Hepatocyte (in vitro differentiated cells): Measurements from ENCODE around the gene ALDH1B1. TPM values are rescaled to one million over a fixed set of nuclear protein-coding genes. Genes with fewer than 3 reads are reported as not detected.
A peak's percentile ranks its signal among the peaks of the same experiment; 100 is the strongest.

ENCODE experiments used
- DNase-seq: peaks from one replicate; pipeline ENCODE4 v3.0.0-alpha.2; 2016; ENCODE audit warnings: low spot score
- H2AFZ ChIP-seq: fragments of 200-600 bp; sonication (generic); 2 replicates; pipeline ENCODE4 v1.6.0; 2016; ENCODE audit warnings: antibody characterized with exemption, mild to moderate bottlenecking
- H3K27ac ChIP-seq: fragments of 200-600 bp; sonication (generic); 2 replicates; pipeline ENCODE4 v1.5.1; 2016; ENCODE audit warnings: mild to moderate bottlenecking
- H3K27me3 ChIP-seq: fragments of 200-600 bp; sonication (generic); 2 replicates; pipeline ENCODE4 v1.6.1; 2016
- H3K36me3 ChIP-seq: fragments of 200-600 bp; sonication (generic); replicated peaks from 2 replicates; pipeline ENCODE4 v1.5.1; 2016; ENCODE audit warnings: low read depth; ENCODE audit not compliant: insufficient read depth
- H3K4me1 ChIP-seq: fragments of 200-600 bp; sonication (generic); 2 replicates; pipeline ENCODE4 v1.5.1; 2016; ENCODE audit warnings: mild to moderate bottlenecking, moderate library complexity; ENCODE audit not compliant: insufficient read depth
- H3K4me2 ChIP-seq: fragments of 200-600 bp; sonication (generic); 2 replicates; pipeline ENCODE4 v1.6.0; 2016
- H3K4me3 ChIP-seq: fragments of 200-600 bp; sonication (generic); 2 replicates; pipeline ENCODE4 v1.5.1; 2016; ENCODE audit warnings: mild to moderate bottlenecking
- H3K79me2 ChIP-seq: fragments of 200-600 bp; sonication (generic); 2 replicates; pipeline ENCODE4 v1.6.0; 2017; ENCODE audit warnings: mild to moderate bottlenecking
- H3K9me2 ChIP-seq: fragments of 200-600 bp; sonication (generic); replicated peaks from 2 replicates; pipeline ENCODE4 v1.6.0; 2017; ENCODE audit warnings: mild to moderate bottlenecking; ENCODE audit not compliant: insufficient read depth
- H3K9me3 ChIP-seq: fragments of 200-600 bp; sonication (generic); 2 replicates; pipeline ENCODE4 v1.5.1; 2016; ENCODE audit warnings: low read depth, mild to moderate bottlenecking
- H4K20me1 ChIP-seq: fragments of 200-600 bp; sonication (generic); 2 replicates; pipeline ENCODE4 v1.6.0; 2016; ENCODE audit warnings: mild to moderate bottlenecking; ENCODE audit not compliant: insufficient read depth, poor library complexity, severe bottlenecking
- EZH2 ChIP-seq: fragments of 200-600 bp; sonication (generic); IDR thresholded peaks from 2 replicates; pipeline ENCODE4 v1.6.1; 2016; ENCODE audit warnings: antibody characterized with exemption, mild to moderate bottlenecking, borderline replicate concordance
- EZH2phosphoT487 ChIP-seq: fragments of 200-600 bp; sonication (generic); IDR thresholded peaks from one replicate; pipeline ENCODE4 v1.6.1; 2018; ENCODE audit warnings: antibody characterized with exemption, mild to moderate bottlenecking, low read depth, moderate library complexity; ENCODE audit not compliant: unreplicated experiment, severe bottlenecking
- WGBS: methylation state at CpG from one replicate; pipeline ENCODE4 v1.1.6; 2016; ENCODE audit warnings: low lambda C conversion rate; ENCODE audit errors: missing lambda C conversion rate; 5-methylcytosine and 5-hydroxymethylcytosine counted together
- polyA plus RNA-seq: library from polyadenylated mRNA; unstranded; fragments of >200 nt; fragmentation: Nextera tagmentation; extraction: Ambion mirVana; gene quantifications from 2 replicates; pipeline ENCODE4 v1.2.1, GENCODE V29; 2016
- total RNA-seq: library from RNA; depleted of rRNA; stranded (reverse); fragments of >200 nt; gene quantifications from 2 replicates; pipeline ENCODE4 v1.2.3, GENCODE V29; 2014
- TF ChIP-seq, protein P1 (sequence below): fragments of 200-600 bp; sonication (generic); IDR thresholded peaks from 2 replicates; pipeline ENCODE4 v1.5.1; 2016; ENCODE audit warnings: antibody characterized with exemption, mild to moderate bottlenecking; ENCODE audit not compliant: poor library complexity

ALDH1B1 gene
- total and polyA plus RNA-seq, 2 experiments from 2014 or later, result 30.9 to 45.8 TPM

DNA sequence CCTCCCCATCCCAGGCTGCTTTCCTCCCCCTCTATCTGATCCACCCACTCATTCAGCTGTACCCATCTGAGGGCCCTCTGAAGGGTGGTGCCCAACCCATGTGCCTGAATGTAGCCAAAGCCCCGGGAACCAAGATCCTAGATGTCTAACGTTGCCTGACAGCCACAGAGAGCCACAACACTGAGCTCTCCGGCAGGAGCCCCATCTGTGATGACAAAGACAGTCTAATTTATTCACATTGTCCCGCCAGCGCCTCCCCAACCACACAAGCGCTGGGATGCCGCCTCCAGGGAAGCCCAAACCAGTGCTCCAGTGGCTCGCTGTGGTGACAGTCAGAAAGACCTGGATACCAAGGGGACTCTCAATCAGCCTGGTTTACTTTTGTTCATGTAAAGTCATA lies 23.4 kb downstream of the ALDH1B1 start:
- Histone ChIP-seq H3K36me3 (no peaks in the 10 kb centered on the region), H3K27ac (no peak overlapping the region), H3K4me2 (no peak overlapping the region), H3K9me2 (no peaks in the 10 kb centered on the region), H2AFZ (no peak overlapping the region), H4K20me1 (no peaks in the 10 kb centered on the region), H3K79me2 (no peaks in the 10 kb centered on the region), H3K4me1 (no peaks in the 10 kb centered on the region), H3K9me3 (no peaks in the 10 kb centered on the region), H3K4me3 (no peak overlapping the region), H3K27me3 (peaks cover 17% of the 10 kb centered on the region)
- no peak for TF ChIP-seq EZH2
- TF ChIP-seq, protein P1, sequence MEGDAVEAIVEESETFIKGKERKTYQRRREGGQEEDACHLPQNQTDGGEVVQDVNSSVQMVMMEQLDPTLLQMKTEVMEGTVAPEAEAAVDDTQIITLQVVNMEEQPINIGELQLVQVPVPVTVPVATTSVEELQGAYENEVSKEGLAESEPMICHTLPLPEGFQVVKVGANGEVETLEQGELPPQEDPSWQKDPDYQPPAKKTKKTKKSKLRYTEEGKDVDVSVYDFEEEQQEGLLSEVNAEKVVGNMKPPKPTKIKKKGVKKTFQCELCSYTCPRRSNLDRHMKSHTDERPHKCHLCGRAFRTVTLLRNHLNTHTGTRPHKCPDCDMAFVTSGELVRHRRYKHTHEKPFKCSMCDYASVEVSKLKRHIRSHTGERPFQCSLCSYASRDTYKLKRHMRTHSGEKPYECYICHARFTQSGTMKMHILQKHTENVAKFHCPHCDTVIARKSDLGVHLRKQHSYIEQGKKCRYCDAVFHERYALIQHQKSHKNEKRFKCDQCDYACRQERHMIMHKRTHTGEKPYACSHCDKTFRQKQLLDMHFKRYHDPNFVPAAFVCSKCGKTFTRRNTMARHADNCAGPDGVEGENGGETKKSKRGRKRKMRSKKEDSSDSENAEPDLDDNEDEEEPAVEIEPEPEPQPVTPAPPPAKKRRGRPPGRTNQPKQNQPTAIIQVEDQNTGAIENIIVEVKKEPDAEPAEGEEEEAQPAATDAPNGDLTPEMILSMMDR, result no peak
- no peak for TF ChIP-seq EZH2phosphoT487
- 84% methylated on average over 8 of the region's 8 CpGs for WGBS
- no peak for DNase-seq

DNA sequence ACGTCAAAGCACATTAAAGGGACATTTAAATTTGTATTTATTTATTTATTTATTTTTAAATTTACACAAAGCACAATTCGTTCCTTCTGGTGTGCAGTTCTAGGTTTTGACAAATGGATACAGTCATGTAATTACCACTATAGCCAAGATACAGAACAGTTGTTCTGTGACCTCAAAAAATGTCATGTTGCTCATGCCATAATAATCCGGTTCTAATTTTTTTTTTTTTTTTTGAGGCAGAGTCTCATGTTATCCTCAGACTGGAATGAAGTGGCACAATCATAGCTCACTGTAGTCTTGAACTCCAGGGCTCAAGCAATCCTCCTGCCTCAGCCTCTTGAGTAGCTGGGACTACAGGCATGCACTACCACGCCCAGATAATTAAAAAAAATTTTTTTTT lies 24.0 kb downstream of the ALDH1B1 start:
- H4K20me1 ChIP-seq, result no peaks in the 10 kb centered on the region
- H3K9me3 ChIP-seq, result no peaks in the 10 kb centered on the region
- no peak overlapping the region for H3K27ac ChIP-seq
- no peaks in the 10 kb centered on the region for H3K4me1 ChIP-seq
- H3K36me3 ChIP-seq, result no peaks in the 10 kb centered on the region
- no peak overlapping the region for H3K4me3 ChIP-seq
- no peak overlapping the region for H3K4me2 ChIP-seq
- WGBS, result 77% methylated on average over 4 of the region's 4 CpGs
- TF ChIP-seq EZH2phosphoT487, result no peak
- TF ChIP-seq, protein P1, result no peak
- TF ChIP-seq EZH2, result no peak
- H3K27me3 ChIP-seq, result peaks cover 15% of the 10 kb centered on the region
- H2AFZ ChIP-seq, result no peak overlapping the region
- no peaks in the 10 kb centered on the region for H3K79me2 ChIP-seq
- no peaks in the 10 kb centered on the region for H3K9me2 ChIP-seq
- no peak for DNase-seq

DNA sequence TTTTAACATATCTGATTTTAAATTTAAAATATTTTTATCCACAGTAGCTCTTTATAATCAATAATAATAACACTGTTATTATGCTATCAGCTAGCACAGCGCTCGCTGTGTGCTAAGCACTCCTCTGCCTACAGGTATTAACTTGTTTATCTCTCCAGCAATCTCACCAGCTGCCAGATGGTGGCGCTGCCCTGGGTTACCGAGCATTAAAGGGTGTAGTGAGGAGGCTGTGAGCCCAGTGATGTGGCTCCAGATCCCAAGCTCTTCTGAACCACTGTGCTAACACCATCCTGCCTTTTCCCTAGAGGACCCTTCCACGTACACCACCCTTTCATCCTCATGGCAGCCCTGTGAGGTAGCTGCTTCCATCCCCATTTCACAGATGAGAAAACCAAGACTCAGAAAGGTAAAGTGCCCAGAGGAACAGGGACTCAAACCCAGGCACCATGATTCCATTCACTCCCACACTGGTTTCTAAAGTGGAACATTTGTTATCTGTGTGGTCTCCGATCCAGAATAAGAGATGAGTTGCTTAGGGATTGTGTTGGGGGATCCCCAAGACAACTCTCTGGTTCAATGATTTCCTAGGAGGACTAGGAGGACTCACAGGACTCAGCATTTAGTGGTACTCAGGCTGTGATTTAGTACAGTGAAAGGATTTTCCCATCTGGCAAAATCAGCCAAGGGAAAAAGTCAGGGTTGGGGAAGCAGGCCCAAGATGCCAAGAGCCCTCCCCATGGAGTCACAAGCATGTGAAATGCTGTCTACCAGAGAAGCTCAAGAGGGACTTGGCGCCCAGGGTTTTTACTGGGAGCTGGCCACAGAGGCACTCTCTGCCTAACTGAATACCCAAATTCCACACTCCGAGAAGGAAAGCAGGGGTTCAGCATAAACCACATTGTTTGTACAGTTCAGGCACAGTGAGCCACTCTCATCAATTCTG lies 24.8 kb downstream of the ALDH1B1 start:
- no peak overlapping the region for H3K4me2 ChIP-seq
- H3K27ac ChIP-seq, result no peak overlapping the region
- no peaks in the 10 kb centered on the region for H3K79me2 ChIP-seq
- H3K9me2 ChIP-seq, result no peaks in the 10 kb centered on the region
- H3K27me3 ChIP-seq, result peaks cover 21% of the 10 kb centered on the region
- no peak overlapping the region for H2AFZ ChIP-seq
- H3K9me3 ChIP-seq, result no peaks in the 10 kb centered on the region
- H4K20me1 ChIP-seq, result no peaks in the 10 kb centered on the region
- WGBS, result 70% methylated on average over 8 of the region's 8 CpGs
- DNase-seq, result no peak
- no peak overlapping the region for H3K4me3 ChIP-seq
- H3K36me3 ChIP-seq, result no peaks in the 10 kb centered on the region
- TF ChIP-seq, protein P1, result peak; percentile 40
- no peak for TF ChIP-seq EZH2phosphoT487
- H3K4me1 ChIP-seq, result no peaks in the 10 kb centered on the region
